AG04449 (cell line): ENCODE results near the gene WDR27.

Experiments
- CTCF ChIA-PET: fragments of 350-600 bp; formaldehyde crosslinking; extraction: SDS; loops from one replicate; lab custom pipeline; 2021; ENCODE audit warnings: antibody characterized with exemption; lab: Yijun Ruan, JAX
- POLR2A ChIA-PET: fragments of 400-600, 350-600 bp; formaldehyde crosslinking; extraction: SDS; loops from one replicate; lab custom pipeline; 2020; ENCODE audit warnings: antibody characterized with exemption, inconsistent platforms; lab: Yijun Ruan, JAX
- DNase-seq: peaks from one replicate; pipeline ENCODE4 v3.0.0-alpha.2; 2010; ENCODE audit warnings: low read depth, low spot score
- H3K4me3 ChIP-seq: 2 replicates; pipeline ENCODE4 v1.5.1; 2011; ENCODE audit warnings: low read depth, mild to moderate bottlenecking, control low read depth, low read length
- CTCF ChIP-seq: IDR thresholded peaks from one replicate; pipeline ENCODE4 v1.5.1; 2011; ENCODE audit warnings: mild to moderate bottlenecking, moderate library complexity, low read length, control low read depth, inconsistent platforms; ENCODE audit not compliant: insufficient read depth; ENCODE audit errors: missing control alignments

The WDR27 gene

GRCh38 chr6:169415179-169415578 lies 286.6 kb downstream of the WDR27 start:
- POLR2A ChIA-PET: no interaction called here

GRCh38 chr6:169411722-169412121 lies 290.1 kb downstream of the WDR27 start:
- H3K4me3 ChIP-seq: no peak overlapping the region
- no peak for TF ChIP-seq CTCF
- ChIA-PET CTCF (interaction anchor here (1.2 kb wide), 1 partner anchor 9 kb away, joined by 5 read pairs; no protein-coding TSS in a partner anchor), POLR2A (no interaction called here)
- DNase-seq: no peak

More at GRCh38 chr6:169415179-169415578, 286.6 kb downstream of the WDR27 start:
- H3K4me3 ChIP-seq: no peak overlapping the region
- CTCF ChIA-PET: no interaction called here
- TF ChIP-seq CTCF: no peak
- no peak for DNase-seq

- POLR2A ChIA-PET: no interaction called here
- no peak overlapping the region for H3K4me3 ChIP-seq
- CTCF ChIA-PET: interaction anchor here (1.2 kb wide), 1 partner anchor 10 kb away, joined by 5 read pairs; no protein-coding TSS in a partner anchor
- DNase-seq: no peak
- TF ChIP-seq CTCF: no peak
Observed at GRCh38 chr6:169411296-169411695, 290.5 kb downstream of the WDR27 start.

- TF ChIP-seq CTCF: no peak
- no peak overlapping the region for H3K4me3 ChIP-seq
- ChIA-PET CTCF (interaction anchor here (1.1 to 1.3 kb wide), 3 partner anchors 9 to 16 kb away, joined by 4 to 5 read pairs (median 5); no protein-coding TSS in a partner anchor), POLR2A (no interaction called here)
- no peak for DNase-seq
Observed at GRCh38 chr6:169409742-169410312, 292.0 kb downstream of the WDR27 start.

GRCh38 chr6:169407325-169407724 lies 294.5 kb downstream of the WDR27 start:
- no peak for TF ChIP-seq CTCF
- DNase-seq: no peak
- H3K4me3 ChIP-seq: no peak overlapping the region
- ChIA-PET CTCF (interaction anchor here (1.0 to 1.5 kb wide), 3 partner anchors 12 to 46 kb away, joined by 3 to 4 read pairs (median 4); no protein-coding TSS in a partner anchor), POLR2A (no interaction called here)
